ENCODE data around the gene TBX20. TPM values are rescaled to one million over a fixed set of nuclear protein-coding genes. Genes with fewer than 3 reads are reported as not detected.

The TBX20 gene, protein sequence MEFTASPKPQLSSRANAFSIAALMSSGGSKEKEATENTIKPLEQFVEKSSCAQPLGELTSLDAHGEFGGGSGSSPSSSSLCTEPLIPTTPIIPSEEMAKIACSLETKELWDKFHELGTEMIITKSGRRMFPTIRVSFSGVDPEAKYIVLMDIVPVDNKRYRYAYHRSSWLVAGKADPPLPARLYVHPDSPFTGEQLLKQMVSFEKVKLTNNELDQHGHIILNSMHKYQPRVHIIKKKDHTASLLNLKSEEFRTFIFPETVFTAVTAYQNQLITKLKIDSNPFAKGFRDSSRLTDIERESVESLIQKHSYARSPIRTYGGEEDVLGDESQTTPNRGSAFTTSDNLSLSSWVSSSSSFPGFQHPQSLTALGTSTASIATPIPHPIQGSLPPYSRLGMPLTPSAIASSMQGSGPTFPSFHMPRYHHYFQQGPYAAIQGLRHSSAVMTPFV
- total RNA-seq: 0.39 TPM in 1 of 2 replicates, not detected in the other

GRCh38 chr7:35253710-35254495, at the start of gene TBX20:
Gene TBX20, minus strand, starts transcription at chr7:35254100. Its CDS starts 480 bp downstream, at chr7:35253620.
- DNase-seq (ENCODE audit: extremely low read depth, low read depth, low spot score): no peak

DNA sequence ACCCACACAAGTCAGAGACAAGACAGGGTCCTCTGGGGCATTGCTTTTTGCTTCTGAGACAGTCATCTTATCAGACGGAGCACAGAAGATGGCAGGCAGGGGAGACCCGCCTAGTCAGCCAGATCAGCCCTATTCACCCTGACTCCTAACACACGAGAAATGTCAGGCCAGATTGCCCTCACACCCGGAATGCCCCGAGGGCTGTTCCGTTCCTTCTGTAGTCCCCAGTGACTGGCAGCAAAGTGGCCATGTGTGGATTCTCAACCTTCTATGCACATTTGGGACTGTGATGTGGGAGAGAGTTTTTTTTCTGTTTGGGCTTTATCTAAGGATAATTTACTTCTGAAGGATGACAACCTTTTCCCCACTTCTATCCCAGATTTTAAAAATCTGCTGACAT, 35.5 kb upstream of the TBX20 start:
- no peak for DNase-seq (ENCODE audit: extremely low read depth, low read depth, low spot score)

- no peak for DNase-seq (ENCODE audit: extremely low read depth, low read depth, low spot score)
Measured at GRCh38 chr7:35286986-35287385, 33.1 kb upstream of the TBX20 start.

DNA sequence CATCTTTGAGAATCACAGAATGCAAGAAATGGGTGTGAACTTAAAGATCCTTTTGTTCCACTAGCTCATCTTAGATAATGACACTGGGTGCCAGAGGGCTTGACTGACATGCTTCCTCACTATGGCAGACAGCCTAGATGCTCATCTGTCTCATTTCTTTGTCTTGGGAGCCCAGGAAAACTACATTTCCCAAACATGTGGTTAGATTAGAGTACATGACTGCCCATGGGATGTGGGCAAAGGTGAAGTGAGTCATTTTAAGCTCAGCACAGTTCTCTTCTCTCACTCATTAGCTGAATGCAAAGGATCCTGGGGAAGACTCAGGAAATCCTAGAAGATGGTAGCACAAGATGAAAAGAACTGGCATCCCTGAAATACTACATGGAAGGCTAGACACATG, 32.5 kb upstream of the TBX20 start:
- no peak for DNase-seq (ENCODE audit: extremely low read depth, low read depth, low spot score)

- DNase-seq (ENCODE audit: extremely low read depth, low read depth, low spot score): no peak
Measured at GRCh38 chr7:35285799-35286198, 31.9 kb upstream of the TBX20 start.

DNA sequence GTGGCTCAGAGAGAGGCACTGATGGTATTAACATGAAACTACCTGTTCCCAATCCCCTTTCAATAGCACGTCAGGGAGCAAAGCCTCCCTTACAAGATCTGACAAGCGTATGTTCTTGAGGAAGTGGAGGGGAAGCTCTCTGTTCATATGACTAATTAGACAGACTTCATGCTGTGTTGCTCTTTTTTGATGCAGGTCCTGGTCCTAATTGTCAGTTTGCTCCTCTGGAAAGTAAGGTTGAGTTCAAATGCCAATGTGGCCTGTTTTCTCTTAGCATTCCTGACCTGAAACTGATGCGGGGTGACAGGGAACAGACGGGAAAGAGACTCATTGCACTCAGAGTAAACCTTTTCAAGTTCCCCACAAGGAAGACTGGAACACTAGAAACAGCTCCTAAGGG, 27.0 kb upstream of the TBX20 start:
- no peak for DNase-seq (ENCODE audit: extremely low read depth, low read depth, low spot score)

GRCh38 chr7:35277359-35277758, 23.5 kb upstream of the TBX20 start:
- no peak for DNase-seq (ENCODE audit: extremely low read depth, low read depth, low spot score)

GRCh38 chr7:35272246-35272645, 18.3 kb upstream of the TBX20 start:
- DNase-seq (ENCODE audit: extremely low read depth, low read depth, low spot score): no peak

DNA sequence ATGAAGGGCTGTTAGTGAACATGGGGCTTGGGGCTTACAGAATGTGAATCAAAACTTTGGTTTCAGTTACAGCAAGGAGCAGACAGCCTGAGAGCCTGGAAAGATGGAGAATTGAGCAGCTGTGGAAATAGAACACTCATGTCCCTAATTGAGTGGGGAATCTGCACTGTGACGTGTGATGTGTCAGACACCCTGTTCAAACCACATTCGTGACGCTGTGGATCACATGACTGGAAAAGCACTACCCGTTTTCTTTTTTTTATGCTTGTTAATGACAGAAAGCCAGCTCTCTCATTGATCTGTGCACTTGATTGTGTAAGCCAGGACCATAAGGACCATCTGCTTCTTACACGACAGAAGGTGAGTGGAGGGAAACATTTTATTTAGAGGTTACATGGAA, 15.1 kb upstream of the TBX20 start:
- DNase-seq (ENCODE audit: extremely low read depth, low read depth, low spot score): no peak

- DNase-seq (ENCODE audit: extremely low read depth, low read depth, low spot score): no peak
Measured at GRCh38 chr7:35267411-35267810, 13.5 kb upstream of the TBX20 start.

GRCh38 chr7:35263396-35263795, 9.5 kb upstream of the TBX20 start:
- no peak for DNase-seq (ENCODE audit: extremely low read depth, low read depth, low spot score)

DNA sequence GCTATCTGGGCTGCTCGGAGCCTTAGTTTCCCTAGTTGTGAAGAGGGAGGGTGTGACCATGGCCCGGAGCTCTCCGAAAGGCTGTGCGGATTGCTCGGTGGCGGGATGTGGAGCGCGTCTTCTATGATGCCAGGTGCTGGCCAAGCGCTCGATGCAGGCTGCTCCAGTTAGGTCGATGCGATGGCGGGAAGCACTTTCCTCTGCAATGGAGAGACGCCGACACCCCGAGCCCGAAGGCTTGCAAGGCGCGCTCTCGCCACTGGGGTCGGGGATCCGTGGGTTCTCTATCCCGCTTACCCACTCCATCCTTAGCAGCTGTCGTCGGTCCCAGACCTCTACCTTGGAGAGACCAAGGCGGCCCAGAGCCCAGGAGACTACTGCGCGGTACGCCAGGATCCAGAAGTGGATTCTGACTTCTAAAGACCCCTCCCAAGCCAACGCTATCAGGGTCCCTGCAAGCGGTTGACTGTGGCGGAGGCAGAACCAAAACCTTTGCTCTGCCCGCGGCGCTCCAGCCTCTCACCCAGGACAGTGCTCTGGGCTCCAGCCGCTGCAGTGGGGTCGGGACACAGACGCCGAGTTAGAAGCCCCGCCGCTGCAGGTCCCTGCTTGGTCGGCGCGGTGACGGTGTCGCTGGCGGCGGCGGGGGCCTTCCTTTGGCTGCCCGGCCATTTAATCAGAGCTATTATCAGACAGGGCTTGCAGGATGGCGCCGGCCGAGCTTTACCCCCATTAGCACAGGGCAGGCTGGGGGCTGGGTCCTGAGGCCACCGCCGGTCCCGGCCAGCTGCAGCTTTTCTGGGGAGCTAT, 7.8 kb upstream of the TBX20 start:
- no peak for DNase-seq (ENCODE audit: extremely low read depth, low read depth, low spot score)

DNA sequence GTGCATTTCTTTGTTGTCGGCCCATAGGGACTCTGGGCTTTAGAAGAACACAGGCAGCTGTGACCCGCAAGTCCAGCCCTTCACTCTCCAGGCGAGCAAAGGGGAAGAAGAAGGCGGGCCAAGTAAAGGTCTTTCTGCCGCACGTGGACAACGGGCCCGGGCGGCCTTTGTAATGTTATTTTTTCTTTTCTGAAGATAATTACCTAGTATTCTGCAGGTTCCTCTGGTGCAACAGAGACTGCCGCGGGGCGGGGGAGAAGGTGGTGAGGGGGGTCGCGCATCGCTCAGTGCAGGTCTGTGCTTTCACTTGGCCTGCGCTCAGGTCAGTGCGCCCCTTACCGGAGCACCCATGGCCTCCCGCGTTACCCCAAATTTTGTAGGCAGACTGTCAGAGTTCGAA, 7.1 kb upstream of the TBX20 start:
- DNase-seq (ENCODE audit: extremely low read depth, low read depth, low spot score): no peak

DNA sequence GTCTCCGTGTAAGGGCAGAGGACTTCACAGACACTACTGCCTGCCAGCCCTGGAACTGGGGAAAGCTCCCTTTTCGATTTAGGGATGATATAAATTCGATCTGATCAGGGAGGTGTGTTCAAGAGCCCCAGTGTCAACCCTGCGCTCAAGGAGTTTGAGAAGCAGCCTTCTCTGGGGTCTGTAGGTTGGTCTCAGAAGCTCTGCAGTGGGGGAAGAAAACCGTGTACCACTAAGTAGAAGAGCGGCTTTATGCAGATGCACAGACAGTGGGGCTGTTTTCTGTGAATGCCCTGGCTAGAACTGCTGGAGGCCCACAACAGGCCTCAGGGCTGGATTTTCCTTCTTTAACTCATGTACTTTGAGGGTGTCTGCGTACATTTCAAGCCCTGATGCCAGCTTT, 6.3 kb upstream of the TBX20 start:
- no peak for DNase-seq (ENCODE audit: extremely low read depth, low read depth, low spot score)

GRCh38 chr7:35259523-35259908, 5.6 kb upstream of the TBX20 start:
- DNase-seq (ENCODE audit: extremely low read depth, low read depth, low spot score): no peak

GRCh38 chr7:35258868-35259522, 5.1 kb upstream of the TBX20 start:
- no peak for DNase-seq (ENCODE audit: extremely low read depth, low read depth, low spot score)

GRCh38 chr7:35258125-35258867, 4.4 kb upstream of the TBX20 start:
- DNase-seq (ENCODE audit: extremely low read depth, low read depth, low spot score): no peak

GRCh38 chr7:35257251-35258124, 3.6 kb upstream of the TBX20 start:
- DNase-seq (ENCODE audit: extremely low read depth, low read depth, low spot score): no peak
